ENCODE measurements around the gene ADAMTS4. TPM values are rescaled to one million over a fixed set of nuclear protein-coding genes. Genes with fewer than 3 reads are reported as not detected.

ADAMTS4 gene
- polyA plus RNA-seq, 1 experiment: 1.3 TPM

DNA sequence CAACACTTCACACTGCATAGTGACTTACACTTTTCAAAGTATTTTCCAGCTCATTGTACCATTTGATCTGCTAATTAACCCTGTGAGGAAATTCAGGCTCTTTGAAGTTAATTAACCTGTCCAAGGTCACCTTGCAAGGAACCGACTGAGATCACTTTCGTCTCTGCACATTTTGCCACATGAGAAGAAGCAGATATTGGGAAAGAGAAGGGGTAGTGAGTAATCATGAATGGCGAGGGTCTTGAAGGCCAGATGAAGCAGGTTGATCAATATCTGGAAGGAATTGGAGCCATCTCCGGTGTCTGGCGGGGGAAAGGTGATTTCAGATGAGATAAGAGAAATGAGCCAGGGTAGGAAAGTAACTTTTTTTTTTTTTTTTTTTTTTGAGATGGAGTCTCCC lies 21.1 kb upstream of the ADAMTS4 start:
- Histone ChIP-seq H3K4me3 (ENCODE audit: low read depth, low read length) (no peak overlapping the region), H3K27me3 (ENCODE audit: control insufficient read depth, insufficient read depth, low read length) (no peaks in the 10 kb centered on the region), H3K36me3 (ENCODE audit: control insufficient read depth, insufficient read depth, low read length) (peaks cover 3% of the 10 kb centered on the region)
- no peak for TF ChIP-seq CTCF (IDR thresholded peaks at IDR 0.05; ENCODE audit: insufficient read depth, low read depth, low read length)
- DNase-seq (ENCODE audit: low read depth): no peak
- CTCF ChIA-PET: interaction anchor here (0.8 to 2.9 kb wide), 7 partner anchors 9 to 162 kb away, joined by 3 to 20 read pairs (median 3); no protein-coding TSS in a partner anchor
- POLR2A ChIA-PET: no interaction called here

DNA sequence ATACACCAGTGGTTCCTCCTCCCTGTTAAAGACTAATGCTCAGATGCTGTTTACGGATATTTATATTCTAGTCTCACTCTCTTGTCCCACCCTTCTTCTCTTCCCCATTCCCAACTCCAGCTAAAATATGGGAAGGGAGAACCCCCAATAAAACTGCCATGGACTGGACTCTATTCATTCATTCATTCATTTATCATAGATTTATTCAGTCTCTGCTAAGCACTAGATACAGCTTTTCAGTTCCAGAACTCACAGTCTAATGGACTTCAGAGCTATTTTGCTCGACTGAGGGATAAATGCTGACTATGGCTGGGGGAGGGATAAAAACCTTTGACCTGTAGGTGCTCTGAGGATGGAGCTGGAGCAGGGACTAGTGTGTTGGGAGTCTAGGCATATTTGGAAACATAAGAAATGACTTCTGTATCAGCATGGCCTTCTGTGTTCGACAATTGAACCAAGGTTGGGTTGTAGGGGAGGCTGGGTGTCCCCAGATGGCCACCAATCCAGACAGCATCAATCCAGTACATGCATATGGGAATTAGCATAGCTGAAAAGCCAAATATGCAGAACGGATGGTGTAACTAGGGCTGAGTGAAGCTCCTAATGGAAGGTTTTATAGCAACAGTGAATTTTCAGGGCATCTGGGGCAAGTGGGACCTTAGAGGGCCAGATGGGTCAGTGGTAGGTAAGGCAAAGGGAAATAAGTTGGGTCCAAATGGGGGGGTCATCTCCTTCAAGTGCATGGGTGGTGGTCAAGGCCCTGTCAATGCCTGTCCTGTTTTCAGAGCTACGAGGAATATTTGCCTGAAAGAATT lies 20.4 kb upstream of the ADAMTS4 start:
- ChIA-PET POLR2A (no interaction called here), CTCF (interaction anchor here (0.8 to 4.5 kb wide), 6 partner anchors 8 to 163 kb away, joined by 3 to 55 read pairs (median 4); partner anchors contain the start of gene TOMM40L)
- Histone ChIP-seq H3K27me3 (ENCODE audit: control insufficient read depth, insufficient read depth, low read length) (no peaks in the 10 kb centered on the region), H3K4me3 (ENCODE audit: low read depth, low read length) (no peak overlapping the region), H3K36me3 (ENCODE audit: control insufficient read depth, insufficient read depth, low read length) (peaks cover 6% of the 10 kb centered on the region)
- DNase-seq (ENCODE audit: low read depth): no peak
- no peak for TF ChIP-seq CTCF (IDR thresholded peaks at IDR 0.05; ENCODE audit: insufficient read depth, low read depth, low read length)

- DNase-seq (ENCODE audit: low read depth): no peak
- Histone ChIP-seq H3K36me3 (ENCODE audit: control insufficient read depth, insufficient read depth, low read length) (peaks cover 13% of the 10 kb centered on the region), H3K27me3 (ENCODE audit: control insufficient read depth, insufficient read depth, low read length) (no peaks in the 10 kb centered on the region), H3K4me3 (ENCODE audit: low read depth, low read length) (no peak overlapping the region)
- CTCF ChIA-PET: interaction anchor here (2.9 to 4.5 kb wide), 2 partner anchors 9 kb away, joined by 20 to 55 read pairs; partner anchors contain the start of gene TOMM40L
- POLR2A ChIA-PET: no interaction called here
- no peak for TF ChIP-seq CTCF (IDR thresholded peaks at IDR 0.05; ENCODE audit: insufficient read depth, low read depth, low read length)
These were observed 19.6 kb upstream of the ADAMTS4 start for GRCh38 chr1:161218301-161219077.

- CTCF ChIA-PET: interaction anchor here (4.5 kb wide), 1 partner anchor 10 kb away, joined by 55 read pairs; the partner anchor contains the start of gene TOMM40L
- Histone ChIP-seq H3K4me3 (ENCODE audit: low read depth, low read length) (no peak overlapping the region), H3K36me3 (ENCODE audit: control insufficient read depth, insufficient read depth, low read length) (peaks cover 17% of the 10 kb centered on the region), H3K27me3 (ENCODE audit: control insufficient read depth, insufficient read depth, low read length) (no peaks in the 10 kb centered on the region)
- no peak for DNase-seq (ENCODE audit: low read depth)
- no peak for TF ChIP-seq CTCF (IDR thresholded peaks at IDR 0.05; ENCODE audit: insufficient read depth, low read depth, low read length)
- POLR2A ChIA-PET: no interaction called here
These were observed 19.0 kb upstream of the ADAMTS4 start for GRCh38 chr1:161217831-161218230.

Data from BJ (cell line).